CD14-positive monocyte (primary cell): ENCODE data around the gene YTHDF1. TPM values are rescaled to one million over a fixed set of nuclear protein-coding genes. Genes with fewer than 3 reads are reported as not detected.
"Not testable (repeated sequence)": the region's sequence is repeated elsewhere in the genome, so short reads cannot be mapped to it uniquely, and the experiment has no call there.

Experiments
- DNase-seq, 3 donors: peaks; one replicate each; pipeline ENCODE4 v3.0.0-alpha.2; 2011 to 2022
- H2AFZ ChIP-seq: 2 replicates; pipeline ENCODE4 v1.6.0; 2012; ENCODE audit warnings: mild to moderate bottlenecking, low read depth, low read length, inconsistent platforms; ENCODE audit not compliant: insufficient read depth, poor library complexity, severe bottlenecking
- H3K27ac ChIP-seq, 2 donors: 1 replicate in 1 of 2; 2 replicates in 1 of 2; pipeline ENCODE4 v1.5.1; 2012 to 2013; ENCODE audit warnings: low read length in 2 of 2, control low read depth in 1 of 2, inconsistent platforms in 1 of 2, low read depth in 1 of 2, mild to moderate bottlenecking in 1 of 2
- H3K27me3 ChIP-seq, 2 donors: one replicate each; pipeline versions ENCODE4 v1.6.0 to v1.6.1; 2011 to 2013; ENCODE audit warnings: low read length in 2 of 2; ENCODE audit not compliant: control insufficient read depth in 2 of 2, insufficient read depth in 2 of 2
- H3K36me3 ChIP-seq, 2 donors: replicated peaks in 1 of 2; 1 replicate in 1 of 2; 2 replicates in 1 of 2; pipeline versions ENCODE4 v1.5.1 to v1.6.1; 2012 to 2013; ENCODE audit warnings: low read length in 2 of 2, control low read depth in 1 of 2, inconsistent platforms in 1 of 2, mild to moderate bottlenecking in 1 of 2; ENCODE audit not compliant: insufficient read depth in 2 of 2, control insufficient read depth in 1 of 2
- H3K4me1 ChIP-seq, 2 donors: 1 replicate in 1 of 2; 2 replicates in 1 of 2; pipeline versions ENCODE4 v1.5.1 to v1.6.1; 2012 to 2013; ENCODE audit warnings: low read length in 2 of 2, control low read depth in 1 of 2, inconsistent platforms in 1 of 2, mild to moderate bottlenecking in 1 of 2, moderate library complexity in 1 of 2; ENCODE audit not compliant: insufficient read depth in 2 of 2, control insufficient read depth in 1 of 2
- H3K4me2 ChIP-seq: replicated peaks from 2 replicates; pipeline ENCODE3; 2012; ENCODE audit warnings: low read length, moderate library complexity, mild to moderate bottlenecking; ENCODE audit not compliant: poor library complexity, severe bottlenecking; ENCODE audit errors: extremely low read depth
- H3K4me3 ChIP-seq, 3 experiments: fragments of 200-600 bp in 1 of 3; sonication (generic) in 1 of 3; replicated peaks in 1 of 3; 1 replicate in 2 of 3; 2 replicates in 1 of 3; pipeline ENCODE4 v1.5.1; 2011 to 2013; ENCODE audit warnings: low read length in 3 of 3, mild to moderate bottlenecking in 3 of 3, control low read depth in 2 of 3, low read depth in 2 of 3, inconsistent platforms in 1 of 3, moderate library complexity in 1 of 3
- H3K79me2 ChIP-seq: 2 replicates; pipeline ENCODE4 v1.6.0; 2012; ENCODE audit warnings: mild to moderate bottlenecking, control low read depth, inconsistent platforms, low read length, moderate library complexity; ENCODE audit not compliant: insufficient read depth
- H3K9ac ChIP-seq: 2 replicates; pipeline ENCODE4 v1.6.0; 2017; ENCODE audit warnings: low read length, mild to moderate bottlenecking; ENCODE audit not compliant: insufficient read depth, poor library complexity, severe bottlenecking
- H3K9me3 ChIP-seq, 2 donors: replicated peaks in 1 of 2; 1 replicate in 1 of 2; 2 replicates in 1 of 2; pipeline versions ENCODE4 v1.5.1 to v1.6.1; 2012 to 2013; ENCODE audit warnings: low read length in 2 of 2, control low read depth in 1 of 2; ENCODE audit not compliant: control insufficient read depth in 1 of 2, insufficient read depth in 1 of 2
- H4K20me1 ChIP-seq: 2 replicates; pipeline ENCODE4 v1.6.0; 2012; ENCODE audit warnings: mild to moderate bottlenecking, low read length, control low read depth, moderate library complexity; ENCODE audit not compliant: insufficient read depth
- H3K27ac Mint-ChIP-seq, 7 donors: one replicate each; pipeline ENCODE4 v1.8.0; 2020; ENCODE audit warnings: mild to moderate bottlenecking in 7 of 7, mixed read lengths in 7 of 7, moderate library complexity in 6 of 7, inconsistent platforms in 2 of 7
- H3K27me3 Mint-ChIP-seq, 3 donors: one replicate each; pipeline ENCODE4 v1.8.0; 2021 to 2022; ENCODE audit warnings: low read depth in 3 of 3, mild to moderate bottlenecking in 3 of 3, mixed read lengths in 3 of 3, moderate library complexity in 3 of 3, inconsistent platforms in 1 of 3
- H3K36me3 Mint-ChIP-seq, 2 donors: one replicate each; pipeline ENCODE4 v1.8.0; 2020; ENCODE audit warnings: mixed read lengths in 2 of 2, inconsistent platforms in 1 of 2, mild to moderate bottlenecking in 1 of 2
- H3K4me1 Mint-ChIP-seq: one replicate; pipeline ENCODE4 v1.8.0; 2020; ENCODE audit warnings: mild to moderate bottlenecking, mixed read lengths
- H3K4me3 Mint-ChIP-seq, 2 donors: one replicate each; pipeline ENCODE4 v1.8.0; 2020; ENCODE audit warnings: mild to moderate bottlenecking in 2 of 2, mixed read lengths in 2 of 2, moderate library complexity in 1 of 2
- H3K9me3 Mint-ChIP-seq, 7 donors: one replicate each; pipeline ENCODE4 v1.8.0; 2020 to 2022; ENCODE audit warnings: mixed read lengths in 7 of 7, mild to moderate bottlenecking in 6 of 7, moderate library complexity in 6 of 7, inconsistent platforms in 2 of 7
- WGBS: methylation state at CpG from one replicate; pipeline ENCODE4 v1.1.5; 2013; ENCODE audit warnings: missing lambda C conversion rate; ENCODE audit not compliant: insufficient coverage; 5-methylcytosine and 5-hydroxymethylcytosine counted together
- intact Hi-C, 2 donors: fragments of 100-400 bp; cut with micrococcal nuclease; formaldehyde crosslinking; loops; one replicate each; pipeline versions ENCODE4 v1.15.0 to v1.15.1; 2023
- polyA plus RNA-seq, 3 donors: library from polyadenylated mRNA; depleted of rRNA in 1 of 3; unstranded in 2 of 3; stranded (reverse) in 1 of 3; fragments of 300-500 nt in 2 of 3; fragments of >200 nt in 1 of 3; fragmentation: Illumina TruSeq in 2 of 3; gene quantifications; 1 replicate in 2 of 3; 2 replicates in 1 of 3; pipeline ENCODE4 v1.2.3, GENCODE V29; 2012 to 2021
- TF ChIP-seq, protein P1 (sequence below): fragments of 200-600 bp; IDR thresholded peaks from one replicate; pipeline ENCODE4 v1.8.0; 2022; ENCODE audit warnings: antibody characterized with exemption, mild to moderate bottlenecking

YTHDF1 gene
- polyA plus RNA-seq, 3 donors = 18.0 to 33.4 (median 25.9) TPM

DNA sequence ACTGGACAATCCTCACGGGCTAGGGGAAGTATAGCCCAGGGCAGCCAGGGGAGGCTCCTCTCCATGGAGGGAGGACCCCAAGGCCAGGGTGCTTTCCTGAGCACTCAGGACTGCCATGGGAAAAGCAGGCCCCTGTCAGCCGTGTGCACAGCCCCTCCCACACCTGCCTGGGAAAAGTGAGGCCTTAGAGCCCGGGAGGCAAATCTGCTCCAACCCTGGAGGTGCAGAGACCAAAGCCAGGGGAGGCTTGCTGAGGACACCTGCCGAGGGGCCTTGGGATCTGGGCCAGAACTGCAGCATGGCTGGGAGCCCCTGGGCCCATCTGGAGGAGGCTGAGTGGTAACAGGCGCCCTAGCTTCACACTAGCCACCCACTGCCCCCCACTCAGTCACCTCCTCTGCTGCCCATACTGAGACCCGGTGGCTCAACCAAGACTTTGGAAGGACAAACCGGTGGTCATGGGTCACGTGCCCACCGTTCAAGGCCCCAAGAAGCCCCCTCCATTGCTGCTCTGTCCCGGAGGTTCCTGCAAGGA lies 55.2 kb downstream of the YTHDF1 start:
- H3K9me3 ChIP-seq = no peaks in the 10 kb centered on the region
- Mint-ChIP-seq H3K27ac (no peak overlapping the region), H3K4me3 (no peak overlapping the region), H3K36me3 (no peaks in the 10 kb centered on the region), H3K4me1 (no peaks in the 10 kb centered on the region), H3K9me3 (peaks cover 0 to 3% (median 0%) of the 10 kb centered on the region in 7 donors), H3K27me3 (peaks cover under 1 to 6% (median 6%) of the 10 kb centered on the region in 3 donors)
- H3K9ac ChIP-seq = no peak overlapping the region
- DNase-seq = no peak
- H3K36me3 ChIP-seq = no peaks in the 10 kb centered on the region
- H3K27me3 ChIP-seq = no peaks in the 10 kb centered on the region
- intact Hi-C loops = no loop called here
- H3K79me2 ChIP-seq = no peaks in the 10 kb centered on the region
- H3K4me3 ChIP-seq = no peak overlapping the region
- H2AFZ ChIP-seq = no peak overlapping the region
- H3K4me1 ChIP-seq = no peaks in the 10 kb centered on the region
- WGBS = 77% methylated on average over 7 of the region's 10 CpGs
- no peak overlapping the region for H3K27ac ChIP-seq
- TF ChIP-seq, protein P1, sequence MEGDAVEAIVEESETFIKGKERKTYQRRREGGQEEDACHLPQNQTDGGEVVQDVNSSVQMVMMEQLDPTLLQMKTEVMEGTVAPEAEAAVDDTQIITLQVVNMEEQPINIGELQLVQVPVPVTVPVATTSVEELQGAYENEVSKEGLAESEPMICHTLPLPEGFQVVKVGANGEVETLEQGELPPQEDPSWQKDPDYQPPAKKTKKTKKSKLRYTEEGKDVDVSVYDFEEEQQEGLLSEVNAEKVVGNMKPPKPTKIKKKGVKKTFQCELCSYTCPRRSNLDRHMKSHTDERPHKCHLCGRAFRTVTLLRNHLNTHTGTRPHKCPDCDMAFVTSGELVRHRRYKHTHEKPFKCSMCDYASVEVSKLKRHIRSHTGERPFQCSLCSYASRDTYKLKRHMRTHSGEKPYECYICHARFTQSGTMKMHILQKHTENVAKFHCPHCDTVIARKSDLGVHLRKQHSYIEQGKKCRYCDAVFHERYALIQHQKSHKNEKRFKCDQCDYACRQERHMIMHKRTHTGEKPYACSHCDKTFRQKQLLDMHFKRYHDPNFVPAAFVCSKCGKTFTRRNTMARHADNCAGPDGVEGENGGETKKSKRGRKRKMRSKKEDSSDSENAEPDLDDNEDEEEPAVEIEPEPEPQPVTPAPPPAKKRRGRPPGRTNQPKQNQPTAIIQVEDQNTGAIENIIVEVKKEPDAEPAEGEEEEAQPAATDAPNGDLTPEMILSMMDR = no peak
- no peaks in the 10 kb centered on the region for H4K20me1 ChIP-seq
- H3K4me2 ChIP-seq = no peak overlapping the region

DNA sequence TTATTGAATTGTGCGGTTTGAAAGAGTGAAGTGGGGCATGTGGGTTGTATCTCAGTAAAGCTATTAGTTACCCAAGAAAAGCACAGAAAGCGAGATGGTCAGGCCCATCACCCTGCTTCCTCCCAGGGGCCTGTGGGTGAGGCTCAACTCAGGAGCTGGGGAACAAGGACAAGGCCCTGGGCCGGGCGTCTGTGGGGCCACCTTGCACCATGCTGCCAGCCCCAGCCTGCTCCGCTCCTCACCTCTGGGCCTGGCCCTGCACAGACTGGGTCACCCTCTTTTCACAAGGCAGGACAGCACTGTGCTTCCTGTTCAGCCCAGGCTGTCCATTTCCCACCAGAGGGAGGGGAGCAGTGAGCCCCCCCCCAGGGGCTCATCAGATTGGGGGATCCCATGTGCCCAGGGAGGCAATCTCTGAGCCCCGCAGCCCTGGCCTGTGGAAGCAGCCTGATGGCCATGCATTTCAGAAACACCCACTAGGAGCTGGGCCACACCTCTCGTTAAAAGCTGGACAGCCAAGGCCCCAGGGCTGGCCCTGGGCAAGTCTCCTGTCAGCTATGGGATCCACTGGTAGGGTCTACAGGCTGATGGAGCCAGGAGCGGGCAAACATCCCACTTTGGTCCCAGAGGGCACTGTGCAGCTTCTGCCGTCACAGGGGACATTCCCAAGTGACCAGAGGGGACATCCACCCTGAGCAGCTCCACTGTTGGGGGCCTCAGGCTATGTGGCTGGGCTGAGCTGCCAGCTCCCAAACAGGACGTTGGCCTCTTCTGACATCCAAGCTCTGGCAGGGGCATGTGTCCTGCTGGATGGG lies 55.9 kb downstream of the YTHDF1 start:
- no peaks in the 10 kb centered on the region for H3K27me3 ChIP-seq
- no peak overlapping the region for H3K4me2 ChIP-seq
- no peak overlapping the region for H3K27ac ChIP-seq
- no peaks in the 10 kb centered on the region for H4K20me1 ChIP-seq
- no peaks in the 10 kb centered on the region for H3K4me1 Mint-ChIP-seq
- no peak overlapping the region for H2AFZ ChIP-seq
- H3K27ac Mint-ChIP-seq = no peak overlapping the region
- WGBS = 87% methylated on average over 9 of the region's 10 CpGs
- DNase-seq = no peak
- H3K4me1 ChIP-seq = no peaks in the 10 kb centered on the region
- H3K27me3 Mint-ChIP-seq = peaks cover 2 to 7% (median 3%) of the 10 kb centered on the region in 3 donors
- no peaks in the 10 kb centered on the region for H3K79me2 ChIP-seq
- TF ChIP-seq, protein P1 = no peak
- no peaks in the 10 kb centered on the region for H3K36me3 ChIP-seq
- H3K36me3 Mint-ChIP-seq = no peaks in the 10 kb centered on the region
- H3K4me3 Mint-ChIP-seq = no peak overlapping the region
- H3K9me3 Mint-ChIP-seq = peaks cover 0 to 3% (median 0%) of the 10 kb centered on the region in 7 donors
- no peak overlapping the region for H3K9ac ChIP-seq
- intact Hi-C loops = no loop called here
- H3K4me3 ChIP-seq = no peak overlapping the region
- H3K9me3 ChIP-seq = no peaks in the 10 kb centered on the region

DNA sequence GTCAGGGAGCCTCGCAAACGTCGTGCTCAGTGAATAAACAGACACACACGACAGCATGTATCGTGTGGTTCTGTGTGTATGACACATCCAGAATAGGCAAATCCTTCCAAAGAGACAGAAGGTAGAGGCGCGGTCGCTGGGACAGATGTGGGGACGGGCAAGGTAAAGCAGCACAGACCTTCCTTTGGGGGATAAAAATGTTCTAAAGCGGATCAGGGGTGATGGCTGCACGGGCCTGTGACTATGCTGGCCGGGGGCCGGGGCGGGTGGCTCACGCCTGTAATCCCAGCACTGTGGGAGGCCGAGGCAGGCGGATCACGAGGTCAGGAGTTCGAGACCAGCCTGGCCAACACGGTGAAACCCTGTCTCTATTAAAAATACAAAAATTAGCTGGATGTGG lies 56.7 kb downstream of the YTHDF1 start:
- H3K9ac ChIP-seq = not testable (repeated sequence)
- 79% methylated on average over 11 of the region's 20 CpGs for WGBS

More for the DNA sequence above, 56.7 kb downstream of the YTHDF1 start:
- H3K4me3 ChIP-seq, H3K79me2 ChIP-seq, H3K4me2 ChIP-seq, H3K27ac ChIP-seq, H3K36me3 ChIP-seq, H3K4me1 ChIP-seq, H4K20me1 ChIP-seq, intact Hi-C loops, H2AFZ ChIP-seq, H3K4me1 Mint-ChIP-seq, H3K9me3 Mint-ChIP-seq, H3K27ac Mint-ChIP-seq, H3K4me3 Mint-ChIP-seq, DNase-seq, H3K27me3 ChIP-seq, H3K9me3 ChIP-seq, H3K36me3 Mint-ChIP-seq: not testable (repeated sequence)
- H3K27me3 Mint-ChIP-seq = peaks cover 3 to 10% (median 4%) of the 10 kb centered on the region in 3 donors
